SIG-M5 treated with dmso at 0.1 percent for 504 hours (cell line): ENCODE data around the gene RPS16.
A peak's percentile ranks its signal among the peaks of the same experiment; 100 is the strongest.

Experiments used
- DNase-seq: peaks from one replicate; lab custom pipeline; 2025; ENCODE audit not compliant: unreplicated experiment; lab: John Stamatoyannopoulos, UW

RPS16 gene

GRCh38 chr19:39423258-39424086 lies 12.3 kb downstream of the RPS16 start:
- no peak for DNase-seq

- no peak for DNase-seq
Measured at GRCh38 chr19:39422020-39422419, 13.7 kb downstream of the RPS16 start.

GRCh38 chr19:39420769-39421168 lies 15.0 kb downstream of the RPS16 start:
- DNase-seq: no peak

- DNase-seq: no peak
Measured at GRCh38 chr19:39419003-39419402, 16.7 kb downstream of the RPS16 start.

- no peak for DNase-seq
Measured at GRCh38 chr19:39417463-39418181, 18.1 kb downstream of the RPS16 start.

GRCh38 chr19:39416152-39417120 lies 19.3 kb downstream of the RPS16 start:
- no peak for DNase-seq

GRCh38 chr19:39415111-39416046 lies 20.4 kb downstream of the RPS16 start:
- no peak for DNase-seq

GRCh38 chr19:39413911-39414608 lies 21.7 kb downstream of the RPS16 start:
- no peak for DNase-seq

GRCh38 chr19:39413272-39413910 lies 22.4 kb downstream of the RPS16 start:
- no peak for DNase-seq

- no peak for DNase-seq
Measured at GRCh38 chr19:39412867-39413271, 22.9 kb downstream of the RPS16 start.

- DNase-seq: peak; percentile 98
Measured at GRCh38 chr19:39412100-39412866, 23.5 kb downstream of the RPS16 start, which contains the start of gene PLEKHG2. Gene PLEKHG2 (plus strand): TSS chr19:39412669. CDS start chr19:39414087, 1,418 bp downstream.

GRCh38 chr19:39411832-39412099 lies 24.0 kb downstream of the RPS16 start:
- peak; percentile 87 for DNase-seq

GRCh38 chr19:39411081-39411831 lies 24.5 kb downstream of the RPS16 start:
- peak; percentile 61 for DNase-seq

- DNase-seq: no peak
Measured at GRCh38 chr19:39410831-39411080, 25.0 kb downstream of the RPS16 start.

- DNase-seq: peak; percentile 95
Measured at GRCh38 chr19:39410017-39410830, 25.5 kb downstream of the RPS16 start.

GRCh38 chr19:39409208-39410016 lies 26.3 kb downstream of the RPS16 start:
- peak; percentile 73 for DNase-seq
